Neuronal stem cell (in vitro differentiated cells): Measurements from ENCODE around the gene MGMT.
A peak's percentile ranks its signal among the peaks of the same experiment; 100 is the strongest.

Source experiments
- DNase-seq: peaks from one replicate; pipeline ENCODE4 v3.0.0-alpha.2; 2013; ENCODE audit warnings: low spot score
- H2AFZ ChIP-seq: one replicate; pipeline ENCODE4 v1.6.1; 2013; ENCODE audit warnings: mild to moderate bottlenecking, low read length, inconsistent platforms
- H2AK5ac ChIP-seq: 2 replicates; pipeline ENCODE4 v1.6.1; 2013; ENCODE audit warnings: low read depth, mild to moderate bottlenecking, inconsistent platforms, low read length, moderate library complexity, mixed read lengths
- H2BK120ac ChIP-seq: 2 replicates; pipeline ENCODE4 v1.6.1; 2013; ENCODE audit warnings: low read depth, mild to moderate bottlenecking, inconsistent platforms, low read length, moderate library complexity, mixed read lengths
- H2BK12ac ChIP-seq: one replicate; pipeline ENCODE4 v1.6.1; 2013; ENCODE audit warnings: low read length, inconsistent platforms
- H2BK15ac ChIP-seq: 2 replicates; pipeline ENCODE4 v1.6.1; 2013; ENCODE audit warnings: mild to moderate bottlenecking, low read length, inconsistent platforms, mixed read lengths
- H2BK5ac ChIP-seq: one replicate; pipeline ENCODE4 v1.6.1; 2013; ENCODE audit warnings: inconsistent platforms, mild to moderate bottlenecking, low read length, moderate library complexity
- H3K14ac ChIP-seq: one replicate; pipeline ENCODE4 v1.6.1; 2013; ENCODE audit warnings: low read length, inconsistent platforms
- H3K18ac ChIP-seq: 2 replicates; pipeline ENCODE4 v1.6.1; 2013; ENCODE audit warnings: low read length, inconsistent platforms
- H3K23ac ChIP-seq: 2 replicates; pipeline ENCODE4 v1.6.1; 2013; ENCODE audit warnings: low read depth, mild to moderate bottlenecking, mixed read lengths, low read length, inconsistent platforms; ENCODE audit not compliant: poor library complexity
- H3K27ac ChIP-seq: replicated peaks from 3 replicates; pipeline ENCODE4 v1.5.1; 2013; ENCODE audit warnings: low read length, inconsistent platforms
- H3K27me3 ChIP-seq, 3 experiments: 2 replicates each; pipeline ENCODE4 v1.6.1; 2013; ENCODE audit warnings: low read length in 3 of 3, mild to moderate bottlenecking in 2 of 3, inconsistent platforms in 1 of 3, low read depth in 1 of 3, mixed read lengths in 1 of 3, moderate library complexity in 1 of 3; ENCODE audit not compliant: control insufficient read depth in 3 of 3, insufficient read depth in 3 of 3
- H3K36me3 ChIP-seq, 2 donors: replicated peaks in 1 of 2; 2 replicates each; pipeline ENCODE4 v1.6.1; 2013; ENCODE audit warnings: low read length in 2 of 2; ENCODE audit not compliant: control insufficient read depth in 2 of 2, insufficient read depth in 2 of 2
- H3K4ac ChIP-seq: 2 replicates; pipeline ENCODE4 v1.6.1; 2013; ENCODE audit warnings: inconsistent platforms, mild to moderate bottlenecking, low read length, moderate library complexity
- H3K4me1 ChIP-seq, 2 donors: 1 replicate in 1 of 2; 2 replicates in 1 of 2; pipeline ENCODE4 v1.6.1; 2013; ENCODE audit warnings: low read length in 2 of 2, low read depth in 1 of 2; ENCODE audit not compliant: control insufficient read depth in 2 of 2, insufficient read depth in 1 of 2
- H3K4me2 ChIP-seq: one replicate; pipeline ENCODE4 v1.6.1; 2013; ENCODE audit warnings: mild to moderate bottlenecking, low read length, inconsistent platforms; ENCODE audit not compliant: insufficient read depth, poor library complexity, severe bottlenecking
- H3K4me3 ChIP-seq, 2 donors: 2 replicates each; pipeline ENCODE4 v1.5.1; 2013; ENCODE audit warnings: low read length in 2 of 2, mild to moderate bottlenecking in 2 of 2, inconsistent platforms in 1 of 2, moderate library complexity in 1 of 2
- H3K79me1 ChIP-seq: one replicate; pipeline ENCODE4 v1.6.1; 2013; ENCODE audit warnings: low read depth, mild to moderate bottlenecking, inconsistent platforms, low read length, moderate library complexity
- H3K9ac ChIP-seq: one replicate; pipeline ENCODE4 v1.6.1; 2013; ENCODE audit warnings: mild to moderate bottlenecking, low read depth, low read length, inconsistent platforms; ENCODE audit not compliant: poor library complexity
- H3K9me3 ChIP-seq, 2 donors: replicated peaks in 1 of 2; 2 replicates each; pipeline versions ENCODE3 to v1.6.1; 2013; ENCODE audit warnings: low read length in 2 of 2, mild to moderate bottlenecking in 2 of 2, inconsistent platforms in 1 of 2, low read depth in 1 of 2, mixed read lengths in 1 of 2, moderate library complexity in 1 of 2; ENCODE audit not compliant: control insufficient read depth in 2 of 2, insufficient read depth in 1 of 2
- H4K8ac ChIP-seq: one replicate; pipeline ENCODE4 v1.6.1; 2013; ENCODE audit warnings: low read depth, mild to moderate bottlenecking, inconsistent platforms, low read length, moderate library complexity
- H4K91ac ChIP-seq: one replicate; pipeline ENCODE4 v1.6.1; 2013; ENCODE audit warnings: low read length, low read depth, mild to moderate bottlenecking, inconsistent platforms; ENCODE audit not compliant: poor library complexity
- WGBS, 2 donors: extraction: QIAGEN DNeasy Blood & Tissue Kit; methylation state at CpG; one replicate each; pipeline ENCODE4 v1.1.7; 2013; ENCODE audit warnings: missing lambda C conversion rate in 2 of 2, mixed read lengths in 1 of 2; ENCODE audit not compliant: insufficient read length in 2 of 2, insufficient replicate concordance in 1 of 2; ENCODE audit errors: extremely low coverage in 2 of 2; 5-methylcytosine and 5-hydroxymethylcytosine counted together

MGMT gene

DNA sequence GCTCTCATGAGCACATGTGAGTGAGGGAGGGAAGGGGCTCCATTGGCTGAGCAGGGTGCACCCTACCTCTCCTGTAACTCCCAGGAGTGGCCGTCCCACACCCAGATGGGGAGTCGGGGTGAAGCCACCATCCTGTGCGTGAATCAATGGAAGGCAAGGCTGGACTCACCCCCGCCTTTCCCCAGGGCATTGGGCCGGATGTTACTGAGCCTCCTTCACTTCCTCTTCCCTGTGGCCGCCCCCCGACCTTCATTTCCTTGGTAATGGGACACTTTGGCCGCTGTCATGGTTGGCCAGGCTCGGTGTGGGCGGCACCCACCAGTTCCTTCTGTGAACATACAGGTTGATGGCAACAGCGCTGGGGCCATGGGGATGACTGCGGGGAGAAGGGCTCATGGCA lies 209.0 kb downstream of the MGMT start:
- Histone ChIP-seq H2AFZ (no peak overlapping the region), H4K8ac (peak overlapping the region; percentile 97), H3K27ac (no peak overlapping the region), H3K9me3 (peaks cover 0 to 7% of the 10 kb centered on the region in 2 donors), H2BK12ac (no peak overlapping the region), H2AK5ac (peak overlapping the region; percentile 65), H3K4me1 (no peaks in the 10 kb centered on the region), H3K36me3 (no peaks in the 10 kb centered on the region), H3K23ac (peak overlapping the region; percentile 67), H3K4me3 (no peak overlapping the region), H3K27me3 (no peaks in the 10 kb centered on the region), H3K79me1 (no peaks in the 10 kb centered on the region), H3K4ac (no peak overlapping the region), H4K91ac (no peak overlapping the region), H2BK5ac (no peak overlapping the region), H3K4me2 (no peak overlapping the region), H3K9ac (peak overlapping the region; percentile 78), H3K14ac (no peak overlapping the region), H2BK15ac (no peak overlapping the region), H3K18ac (peak overlapping the region; percentile 80), H2BK120ac (no peak overlapping the region)
- no peak for DNase-seq
- no CpG with 5 or more reads among the region's 12 CpGs for WGBS, 2 donors

DNA sequence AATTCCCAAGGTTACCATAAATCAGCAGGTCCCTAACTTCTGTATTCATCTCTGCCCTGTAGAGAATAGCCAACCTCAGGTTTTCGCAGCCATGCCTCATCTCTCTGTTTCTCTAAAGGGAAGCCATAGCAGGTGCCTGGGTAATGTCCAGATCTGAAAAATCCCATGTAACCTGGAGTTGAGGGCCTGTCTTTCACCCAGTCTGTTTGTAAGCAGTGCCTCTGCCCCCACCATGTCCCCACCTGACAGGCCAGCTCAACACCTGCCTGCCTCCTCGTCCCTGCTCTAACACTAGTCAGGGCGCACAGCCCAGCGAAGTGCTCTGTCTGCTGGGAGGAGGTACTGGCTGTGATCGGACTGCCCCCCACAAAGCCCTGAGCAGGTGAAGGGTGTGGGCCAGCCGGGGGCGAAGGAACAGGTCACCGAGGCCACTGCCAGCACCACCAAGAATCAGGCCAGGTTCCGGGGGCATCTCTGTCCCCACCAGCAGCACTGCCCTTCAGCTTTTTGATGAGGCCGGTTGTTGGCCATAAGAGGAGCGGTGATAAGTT lies 210.4 kb downstream of the MGMT start:
- H3K4ac ChIP-seq, result peak overlapping the region; percentile 78
- no CpG with 5 or more reads among the region's 11 CpGs for WGBS, 2 donors
- no peak overlapping the region for H3K4me3 ChIP-seq

GRCh38 chr10:129678186-129678585 lies 211.1 kb downstream of the MGMT start:
- Histone ChIP-seq H3K18ac (peak overlapping the region; percentile 2), H2BK15ac (no peak overlapping the region), H2BK12ac (no peak overlapping the region), H3K4me1 (no peaks in the 10 kb centered on the region), H3K27ac (no peak overlapping the region), H3K9me3 (peaks cover 0 to 7% of the 10 kb centered on the region in 2 donors), H2AFZ (no peak overlapping the region), H3K4ac (no peak overlapping the region), H2AK5ac (peak overlapping the region; percentile 11), H3K36me3 (no peaks in the 10 kb centered on the region), H3K23ac (no peak overlapping the region), H4K8ac (no peak overlapping the region), H2BK5ac (no peak overlapping the region), H2BK120ac (no peak overlapping the region), H3K27me3 (no peaks in the 10 kb centered on the region), H4K91ac (no peak overlapping the region), H3K4me3 (no peak overlapping the region), H3K4me2 (no peak overlapping the region), H3K9ac (no peak overlapping the region), H3K79me1 (no peaks in the 10 kb centered on the region), H3K14ac (no peak overlapping the region)
- DNase-seq, result no peak
- WGBS, 2 donors, result no CpG with 5 or more reads among the region's 4 CpGs

More for the DNA sequence above, 210.4 kb downstream of the MGMT start:
- H4K91ac ChIP-seq, result no peak overlapping the region
- no peak overlapping the region for H2AFZ ChIP-seq
- peak overlapping the region; percentile 24 for H3K18ac ChIP-seq
- H3K27ac ChIP-seq, result no peak overlapping the region
- H3K4me2 ChIP-seq, result no peak overlapping the region
- H3K14ac ChIP-seq, result no peak overlapping the region
- DNase-seq, result no peak
- H3K27me3 ChIP-seq, result no peaks in the 10 kb centered on the region
- H3K9ac ChIP-seq, result peak overlapping the region; percentile 24
- no peak overlapping the region for H3K23ac ChIP-seq
- no peaks in the 10 kb centered on the region for H3K79me1 ChIP-seq
- no peak overlapping the region for H2AK5ac ChIP-seq
- no peak overlapping the region for H2BK120ac ChIP-seq
- no peak overlapping the region for H2BK12ac ChIP-seq
- no peaks in the 10 kb centered on the region for H3K4me1 ChIP-seq
- no peaks in the 10 kb centered on the region for H3K36me3 ChIP-seq
- H4K8ac ChIP-seq, result no peak overlapping the region
- no peak overlapping the region for H2BK5ac ChIP-seq
- H3K9me3 ChIP-seq, result peaks cover 0 to 7% of the 10 kb centered on the region in 2 donors
- no peak overlapping the region for H2BK15ac ChIP-seq

GRCh38 chr10:129679207-129679606 lies 212.2 kb downstream of the MGMT start:
- Histone ChIP-seq H3K14ac (no peak overlapping the region), H3K4ac (no peak overlapping the region), H2AK5ac (no peak overlapping the region), H3K23ac (no peak overlapping the region), H3K36me3 (no peaks in the 10 kb centered on the region), H2BK5ac (no peak overlapping the region), H4K91ac (no peak overlapping the region), H3K9ac (no peak overlapping the region), H3K18ac (no peak overlapping the region), H3K27ac (no peak overlapping the region), H3K4me2 (no peak overlapping the region), H3K4me3 (no peak overlapping the region), H2BK120ac (no peak overlapping the region), H2BK12ac (no peak overlapping the region), H3K27me3 (no peaks in the 10 kb centered on the region), H3K79me1 (no peaks in the 10 kb centered on the region), H2AFZ (no peak overlapping the region), H3K4me1 (no peaks in the 10 kb centered on the region), H4K8ac (no peak overlapping the region), H2BK15ac (no peak overlapping the region), H3K9me3 (peaks cover 0 to 7% of the 10 kb centered on the region in 2 donors)
- DNase-seq, result no peak
- WGBS, 2 donors, result no CpG with 5 or more reads among the region's 10 CpGs
